ENCODE measurements around the gene SPPL2A. TPM values are rescaled to one million over a fixed set of nuclear protein-coding genes. Genes with fewer than 3 reads are reported as not detected.

Gene SPPL2A
- total and polyA plus RNA-seq, 2 of the 13 experiments (the other 11 are each of a cell fraction or from before 2014, with no cell fraction given), result 80.5 to 105 TPM

DNA sequence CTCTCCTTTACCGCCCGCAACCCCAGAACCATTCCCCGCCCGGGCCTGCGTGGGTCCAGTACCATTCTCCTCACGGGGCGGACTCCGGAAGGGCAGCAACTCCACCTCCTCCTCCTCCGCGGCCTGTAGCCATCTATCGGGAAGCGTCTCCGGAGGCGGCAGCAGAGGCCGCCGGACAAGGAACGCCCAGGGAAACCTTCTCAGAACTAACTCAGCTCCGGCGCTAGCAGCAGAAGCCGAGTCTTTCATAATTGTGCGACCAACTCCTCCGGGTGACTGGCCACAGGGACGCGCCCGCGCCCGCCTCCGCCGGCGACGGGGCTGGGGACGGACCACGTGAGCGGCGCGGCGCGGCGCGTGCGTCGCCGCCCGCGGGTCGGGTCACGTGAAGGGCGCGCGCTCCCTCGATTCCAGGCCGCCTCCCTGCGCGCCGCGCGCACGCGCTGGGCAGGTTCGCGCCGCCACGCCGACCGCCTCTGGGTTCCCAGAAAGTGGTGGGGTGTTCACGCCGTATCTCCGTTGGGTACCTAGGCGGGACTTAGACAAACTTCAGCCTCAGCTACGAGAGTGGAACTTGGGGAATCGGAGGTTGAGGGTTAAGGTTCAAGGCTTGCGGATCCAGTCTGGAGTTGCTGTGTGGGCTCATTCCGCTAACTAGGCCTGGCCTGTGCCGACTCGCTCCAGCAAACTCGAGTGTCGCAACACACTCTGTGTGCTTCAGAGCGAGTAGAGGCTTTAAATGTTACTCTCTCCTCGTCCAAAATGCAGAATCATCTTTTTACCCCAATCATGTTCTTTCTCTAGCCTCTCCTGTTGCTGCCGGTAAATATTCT, 78.8 kb downstream of the SPPL2A start, which contains the start of gene TRPM7 (continued):
- TF ChIP-seq HNF1A (IDR thresholded peaks at IDR 0.05; ENCODE audit: low read depth) (no peak), HNF1A (CRISPR knock-in tag; IDR thresholded peaks at IDR 0.05; ENCODE audit: borderline replicate concordance) (peak; percentile 24), ARHGAP35 (CRISPR knock-in tag; IDR thresholded peaks at IDR 0.05; ENCODE audit: borderline replicate concordance) (no peak; the same call in 1 of the 2 replicates), JARID2 (CRISPR knock-in tag; IDR thresholded peaks at IDR 0.05; ENCODE audit: insufficient replicate concordance) (peak; percentile 38), ZNF784 (CRISPR knock-in tag; IDR thresholded peaks at IDR 0.05; ENCODE audit: borderline replicate concordance) (peak; percentile 98), HMGXB4 (CRISPR knock-in tag; IDR thresholded peaks at IDR 0.05; ENCODE audit: borderline replicate concordance in 1 of 2, low read depth in 1 of 2) (peak; percentile 36 to 56; a peak in 3 of 4 replicates), POLR2AphosphoS2 (IDR thresholded peaks at IDR 0.05; ENCODE audit: low read depth, low read length) (no peak), ZNF382 (CRISPR knock-in tag; IDR thresholded peaks at IDR 0.05; ENCODE audit: borderline replicate concordance) (no peak), FIP1L1 (IDR thresholded peaks at IDR 0.05; ENCODE audit: borderline replicate concordance, insufficient read depth, low read depth, low read length) (no peak), TARDBP (CRISPR knock-in tag; IDR thresholded peaks at IDR 0.05) (peak; percentile 9; the same call in 1 of the 2 replicates), ZNF883 (CRISPR knock-in tag; IDR thresholded peaks at IDR 0.05; ENCODE audit: not compliant biosample characterization) (peak; percentile 73), PCBP1 (IDR thresholded peaks at IDR 0.05; ENCODE audit: borderline replicate concordance, low read depth, low read length) (0 out of 2 replicates have a peak, but pooled peaks have one; percentile 54), ZFP36L2 (CRISPR knock-in tag; IDR thresholded peaks at IDR 0.05) (no peak), KMT2B (CRISPR knock-in tag; IDR thresholded peaks at IDR 0.05) (peak; percentile 69; the same call in 1 of the 2 replicates), HOXD1 (CRISPR knock-in tag; IDR thresholded peaks at IDR 0.05) (no peak), ZBTB26 (CRISPR knock-in tag; IDR thresholded peaks at IDR 0.05; ENCODE audit: borderline replicate concordance) (0 out of 2 replicates have a peak, but pooled peaks have one; percentile 55), CREB1 (IDR thresholded peaks at IDR 0.05) (no peak; the same call in 1 of the 2 replicates), CREB1 (CRISPR knock-in tag; IDR thresholded peaks at IDR 0.05) (no peak), SALL1 (CRISPR knock-in tag; IDR thresholded peaks at IDR 0.05) (peak; percentile 83), ZNF678 (CRISPR knock-in tag; IDR thresholded peaks at IDR 0.05) (no peak)

All from HepG2 (cell line).